ENCODE data around the gene COL13A1. TPM values are rescaled to one million over a fixed set of nuclear protein-coding genes. Genes with fewer than 3 reads are reported as not detected.

COL13A1 gene
- total RNA-seq, 4 donors from 2014 or later, result 2.0 to 3.8 TPM; not detected in 2

GRCh38 chr10:69988094-69988493 is 186.4 kb downstream of the COL13A1 start:
- TF ChIP-seq CTCF (IDR thresholded peaks at IDR 0.05) (no peak), POLR2A (IDR thresholded peaks at IDR 0.05) (no peak)
- no peaks in the 10 kb centered on the region for H3K36me3 ChIP-seq
- peaks cover 0 to 11% (median 0%) of the 10 kb centered on the region in 4 donors for H3K27me3 ChIP-seq
- no peak overlapping the region for H3K4me3 ChIP-seq
- no peaks in the 10 kb centered on the region for H3K9me3 ChIP-seq
- no peak for DNase-seq
- no peaks in the 10 kb centered on the region for H3K4me1 ChIP-seq
- intact Hi-C loops (cut with DNase I), result no loop called here
- no peak overlapping the region for H3K27ac ChIP-seq
- 46 to 55% methylated on average over 2 of the region's 2 CpGs for WGBS, 2 donors

GRCh38 chr10:69991151-69991550 is 189.4 kb downstream of the COL13A1 start:
- intact Hi-C loops (cut with DNase I), result no loop called here
- Histone ChIP-seq H3K27ac (no peak overlapping the region), H3K27me3 (no peaks in the 10 kb centered on the region), H3K9me3 (no peaks in the 10 kb centered on the region), H3K4me3 (no peak overlapping the region), H3K36me3 (no peaks in the 10 kb centered on the region), H3K4me1 (no peaks in the 10 kb centered on the region)
- TF ChIP-seq POLR2A (IDR thresholded peaks at IDR 0.05) (no peak), CTCF (IDR thresholded peaks at IDR 0.05) (no peak)
- WGBS, 2 donors, result 41 to 53% methylated on average over 2 of the region's 2 CpGs
- no peak for DNase-seq

GRCh38 chr10:69994262-69994661 is 192.6 kb downstream of the COL13A1 start:
- no peaks in the 10 kb centered on the region for H3K9me3 ChIP-seq
- no peak overlapping the region for H3K27ac ChIP-seq
- WGBS, 2 donors, result 49 to 51% methylated on average over 2 of the region's 2 CpGs
- H3K4me3 ChIP-seq, result no peak overlapping the region
- intact Hi-C loops (cut with DNase I), result no loop called here
- DNase-seq, result no peak
- H3K36me3 ChIP-seq, result no peaks in the 10 kb centered on the region
- TF ChIP-seq POLR2A (IDR thresholded peaks at IDR 0.05), result no peak
- no peaks in the 10 kb centered on the region for H3K4me1 ChIP-seq
- H3K27me3 ChIP-seq, result no peaks in the 10 kb centered on the region

GRCh38 chr10:69996611-69997010 is 194.9 kb downstream of the COL13A1 start:
- H3K27ac ChIP-seq, result no peak overlapping the region
- no peaks in the 10 kb centered on the region for H3K36me3 ChIP-seq
- no peak overlapping the region for H3K4me3 ChIP-seq
- H3K27me3 ChIP-seq, result peaks cover 0 to 6% (median 0%) of the 10 kb centered on the region in 4 donors
- intact Hi-C loops (cut with DNase I), result no loop called here
- DNase-seq, result no peak
- WGBS, 2 donors, result 70% methylated on average over 2 of the region's 2 CpGs
- H3K4me1 ChIP-seq, result no peaks in the 10 kb centered on the region
- TF ChIP-seq CTCF (IDR thresholded peaks at IDR 0.05) (no peak), POLR2A (IDR thresholded peaks at IDR 0.05) (no peak)
- H3K9me3 ChIP-seq, result no peaks in the 10 kb centered on the region

GRCh38 chr10:70000262-70000661 is 198.6 kb downstream of the COL13A1 start:
- TF ChIP-seq POLR2A (IDR thresholded peaks at IDR 0.05) (no peak), CTCF (IDR thresholded peaks at IDR 0.05) (no peak)
- Histone ChIP-seq H3K27me3 (peaks cover 0 to 7% (median 0%) of the 10 kb centered on the region in 4 donors), H3K4me1 (no peaks in the 10 kb centered on the region), H3K9me3 (no peaks in the 10 kb centered on the region), H3K27ac (no peak overlapping the region), H3K4me3 (no peak overlapping the region), H3K36me3 (no peaks in the 10 kb centered on the region)
- intact Hi-C loops (cut with DNase I), result no loop called here
- WGBS, 2 donors, result 83 to 90% methylated on average over 4 of the region's 4 CpGs
- DNase-seq, result no peak

All from esophagus squamous epithelium (tissue), 5 donors.